NOMO-1 (cell line): ENCODE measurements around the gene PLCH1.

ENCODE experiments used
- DNase-seq, 2 experiments: peaks; one replicate each; lab custom pipeline; 2025; ENCODE audit not compliant: unreplicated experiment in 2 of 2; lab: John Stamatoyannopoulos, UW

PLCH1 gene

DNA sequence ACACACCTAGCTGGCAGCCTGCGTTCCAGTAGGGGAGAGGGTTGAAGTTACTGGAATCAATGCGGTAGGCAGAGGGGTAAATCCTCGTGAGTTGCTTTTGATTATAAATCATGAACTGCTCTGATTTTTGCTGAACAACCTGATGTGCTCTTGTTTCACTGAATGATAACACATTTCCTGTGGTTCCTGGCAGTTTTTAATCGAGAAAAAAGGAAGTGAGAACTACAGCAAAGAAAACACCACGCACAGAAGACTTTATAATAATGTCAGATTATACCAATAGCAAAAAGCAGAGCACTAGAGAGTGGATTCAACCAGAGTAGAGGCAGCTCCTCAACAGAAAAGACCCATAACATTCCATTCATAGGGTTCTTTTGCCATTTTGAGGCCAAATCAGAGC lies 250.5 kb downstream of the PLCH1 start:
- peak; percentile 42 to 85 for DNase-seq

DNA sequence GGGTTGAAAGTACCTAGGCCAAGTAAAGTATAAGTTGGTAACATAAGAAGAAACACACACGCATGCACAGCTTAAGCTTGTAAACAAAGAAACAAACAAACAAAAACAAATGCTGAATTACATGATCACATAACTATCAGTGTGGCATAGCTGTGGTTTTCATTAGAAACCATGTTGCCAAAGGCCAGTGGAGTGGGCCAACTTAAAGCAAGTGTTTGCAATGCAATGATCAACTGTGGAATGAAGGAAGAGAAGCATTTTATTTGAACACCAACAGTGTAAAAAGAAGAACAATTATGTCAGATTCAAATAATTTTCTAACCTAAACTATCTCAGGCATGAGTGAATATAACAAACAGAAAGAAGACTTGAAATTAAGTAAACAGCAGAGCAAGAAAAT lies 252.0 kb downstream of the PLCH1 start:
- no peak for DNase-seq

DNA sequence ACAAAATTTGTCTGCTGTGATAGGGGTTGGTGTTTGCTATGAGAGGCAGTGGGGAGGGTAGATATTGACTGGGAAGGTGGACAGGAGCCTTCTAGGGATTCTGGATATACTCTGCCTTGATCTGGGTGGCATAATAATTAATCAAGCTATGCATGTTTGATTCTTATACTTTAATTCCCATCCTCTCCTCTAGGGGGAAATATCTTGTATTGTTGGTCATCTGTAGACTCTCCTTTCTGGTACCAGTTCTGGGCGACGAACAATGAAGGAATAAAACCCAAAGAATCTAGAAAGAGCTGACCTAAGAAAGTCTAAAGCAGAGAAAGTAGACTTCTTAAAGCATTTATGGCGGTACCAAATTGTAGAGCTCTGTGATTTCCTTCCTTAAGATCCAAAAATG lies 253.2 kb downstream of the PLCH1 start:
- no peak for DNase-seq

DNA sequence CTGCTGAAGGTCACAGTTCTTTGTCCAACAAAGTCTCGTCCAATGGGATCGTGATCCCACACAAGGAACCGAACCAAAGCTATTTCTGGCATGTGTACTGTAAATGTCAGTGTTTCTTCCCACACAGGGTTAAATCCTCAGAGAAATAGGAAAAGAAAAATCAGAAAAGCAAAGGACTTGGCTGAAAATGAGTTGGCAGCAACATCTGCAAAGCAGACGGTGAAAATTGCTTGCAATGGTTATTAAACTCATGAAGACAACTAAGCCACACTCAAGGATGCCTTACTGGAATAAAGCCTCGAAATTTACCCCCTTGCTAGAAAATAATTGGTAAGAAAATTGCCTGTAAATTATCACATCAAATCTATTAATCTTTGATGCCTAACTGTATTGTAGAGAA lies 256.2 kb downstream of the PLCH1 start:
- DNase-seq: no peak

DNA sequence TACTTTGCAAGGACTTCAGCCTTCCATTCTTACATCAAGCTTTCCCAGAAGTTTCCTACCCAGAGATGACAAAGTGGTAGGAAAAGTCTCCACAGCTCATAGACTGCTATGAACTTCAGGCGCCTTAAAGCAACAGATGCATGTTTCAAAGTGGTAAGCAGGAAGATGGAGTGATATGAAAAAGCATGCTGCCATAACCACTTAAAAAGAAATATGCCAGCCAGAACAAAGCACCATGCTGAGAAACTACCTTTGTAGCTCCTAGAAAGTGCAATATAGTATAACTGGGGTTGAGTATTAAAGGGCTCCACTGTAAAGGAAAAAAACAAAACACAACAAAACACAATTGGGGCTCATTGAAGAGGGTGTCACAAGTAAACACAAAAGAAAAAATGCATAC lies 259.0 kb downstream of the PLCH1 start:
- DNase-seq: no peak

DNA sequence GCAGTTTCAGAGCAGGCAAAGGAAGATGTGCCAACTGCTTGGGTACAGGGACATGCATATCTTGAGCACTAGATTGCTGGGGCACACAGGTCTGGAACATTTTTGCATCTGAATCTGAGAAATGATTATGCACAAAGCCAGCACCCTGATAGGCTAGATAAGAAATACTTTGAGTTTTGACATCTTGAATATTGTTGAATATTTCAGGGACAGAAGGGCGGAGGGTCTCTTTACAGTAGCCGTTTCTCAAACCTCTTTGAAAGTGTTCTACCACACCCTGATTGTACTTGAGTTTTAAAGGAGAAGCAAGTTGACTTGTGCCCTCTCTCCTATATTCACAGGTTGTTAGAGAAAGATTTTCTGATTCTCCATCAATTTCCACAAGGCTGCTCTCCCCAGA lies 263.3 kb downstream of the PLCH1 start:
- no peak for DNase-seq

DNA sequence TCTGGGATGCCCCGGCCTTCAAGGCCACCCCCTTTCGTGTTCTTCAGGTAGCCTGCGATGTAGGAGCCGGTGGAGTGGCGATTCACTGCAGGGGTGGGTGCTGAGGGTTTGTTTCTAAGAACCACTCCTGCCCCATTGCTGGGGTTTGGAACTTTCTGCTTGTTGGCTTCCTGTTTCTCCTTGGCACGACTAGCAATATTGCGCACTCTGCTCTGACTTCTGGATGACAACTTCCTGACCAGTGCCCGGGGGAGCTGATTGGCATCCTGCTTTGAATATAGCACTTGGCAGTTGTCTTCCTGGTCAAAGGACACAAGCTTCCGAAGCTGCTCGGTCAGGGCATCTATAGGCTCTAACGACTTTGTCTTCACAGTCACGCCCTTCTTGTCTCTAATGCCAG lies 263.8 kb downstream of the PLCH1 start:
- DNase-seq: no peak

DNA sequence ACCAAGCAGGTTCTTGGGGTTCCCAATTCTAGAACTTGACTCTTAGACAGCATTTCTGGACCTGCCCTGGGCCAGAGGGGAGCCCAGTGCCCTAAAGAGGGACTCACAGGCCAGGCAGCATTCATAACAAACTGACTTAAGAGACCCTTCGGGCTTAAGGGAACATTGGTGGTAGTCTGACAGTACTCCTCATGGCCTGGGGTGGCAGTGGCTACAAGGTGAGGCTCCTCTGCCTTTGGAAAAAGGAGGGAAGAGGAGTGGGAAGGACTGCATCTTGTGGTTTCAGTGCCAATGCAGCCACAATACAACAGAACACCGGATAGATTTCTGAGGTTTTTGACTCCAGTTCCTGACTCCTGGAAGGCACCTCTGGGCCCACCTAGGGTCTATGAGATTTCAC lies 279.2 kb downstream of the PLCH1 start:
- no peak for DNase-seq

DNA sequence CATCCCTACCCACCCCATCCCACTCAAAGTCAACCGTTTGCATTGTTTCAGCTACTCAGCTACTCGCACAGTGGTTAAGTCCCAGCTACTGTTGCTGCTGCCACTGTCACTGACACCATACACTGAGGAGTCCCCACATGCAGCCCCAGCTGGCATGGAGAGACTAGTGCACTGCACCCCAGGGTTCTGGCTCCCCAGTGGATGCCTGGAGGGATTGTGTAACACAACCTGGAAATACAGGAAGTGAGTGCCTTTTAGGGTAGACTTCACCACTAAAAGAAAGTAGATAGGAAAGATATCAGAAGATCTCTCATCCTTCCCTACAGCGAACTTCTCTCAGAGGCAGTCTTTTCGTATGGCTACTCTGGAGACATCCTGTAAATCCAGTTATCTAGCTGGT lies 282.2 kb downstream of the PLCH1 start:
- no peak for DNase-seq

DNA sequence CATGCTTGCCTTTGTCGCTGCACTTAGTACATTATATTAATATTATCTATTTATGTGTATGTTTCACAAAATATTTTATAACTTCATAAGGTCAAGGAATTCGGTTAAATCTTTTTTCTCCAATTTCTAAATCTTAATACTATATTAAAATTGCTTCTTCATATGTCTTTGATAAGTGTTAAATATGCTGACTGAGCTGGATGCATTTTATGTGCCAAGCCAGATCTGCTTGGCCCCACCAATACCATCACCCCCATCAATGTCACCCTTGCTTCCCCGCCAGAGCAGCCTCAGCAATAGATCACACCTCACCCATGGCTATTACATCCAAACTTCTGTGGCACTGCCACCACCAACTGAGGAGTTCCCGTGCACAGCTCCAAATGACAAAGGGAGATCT lies 287.3 kb downstream of the PLCH1 start:
- DNase-seq: no peak

DNA sequence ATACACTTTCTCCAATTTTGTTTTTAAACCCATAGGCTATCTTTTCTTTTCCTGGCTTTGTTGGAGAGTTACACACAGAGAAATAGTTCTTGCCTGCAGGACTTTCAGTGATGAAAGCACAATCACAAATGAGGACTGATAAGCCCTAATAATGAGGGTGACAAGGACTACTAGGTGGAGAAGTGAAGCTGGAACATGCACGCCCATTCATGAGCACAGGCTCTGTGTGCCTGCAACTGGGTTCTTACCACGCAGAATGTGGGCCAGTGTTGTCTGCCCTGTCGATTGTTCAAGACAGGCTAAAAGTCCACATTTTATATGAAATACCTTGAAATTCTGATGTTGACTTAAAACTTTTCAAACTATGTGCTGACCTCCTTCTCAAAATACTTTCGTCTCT lies 289.1 kb downstream of the PLCH1 start:
- DNase-seq: no peak

DNA sequence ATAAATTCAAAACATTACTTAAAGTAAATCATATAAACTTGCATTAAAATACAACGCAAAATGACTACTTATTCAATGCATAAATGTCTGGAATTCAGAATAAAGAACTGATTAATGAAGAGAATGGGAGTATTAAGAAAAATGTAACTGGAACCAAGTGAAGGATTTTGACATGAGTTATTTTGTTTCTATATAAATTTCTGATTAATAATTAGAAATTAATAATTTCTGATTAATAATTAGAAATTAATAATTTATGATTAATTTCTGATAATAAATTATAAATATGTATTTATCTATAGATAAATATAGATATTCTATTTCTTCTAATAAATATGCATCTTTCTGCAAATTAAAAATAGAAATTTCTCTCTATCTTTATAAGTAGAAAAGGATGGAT lies 291.4 kb downstream of the PLCH1 start:
- DNase-seq: no peak

DNA sequence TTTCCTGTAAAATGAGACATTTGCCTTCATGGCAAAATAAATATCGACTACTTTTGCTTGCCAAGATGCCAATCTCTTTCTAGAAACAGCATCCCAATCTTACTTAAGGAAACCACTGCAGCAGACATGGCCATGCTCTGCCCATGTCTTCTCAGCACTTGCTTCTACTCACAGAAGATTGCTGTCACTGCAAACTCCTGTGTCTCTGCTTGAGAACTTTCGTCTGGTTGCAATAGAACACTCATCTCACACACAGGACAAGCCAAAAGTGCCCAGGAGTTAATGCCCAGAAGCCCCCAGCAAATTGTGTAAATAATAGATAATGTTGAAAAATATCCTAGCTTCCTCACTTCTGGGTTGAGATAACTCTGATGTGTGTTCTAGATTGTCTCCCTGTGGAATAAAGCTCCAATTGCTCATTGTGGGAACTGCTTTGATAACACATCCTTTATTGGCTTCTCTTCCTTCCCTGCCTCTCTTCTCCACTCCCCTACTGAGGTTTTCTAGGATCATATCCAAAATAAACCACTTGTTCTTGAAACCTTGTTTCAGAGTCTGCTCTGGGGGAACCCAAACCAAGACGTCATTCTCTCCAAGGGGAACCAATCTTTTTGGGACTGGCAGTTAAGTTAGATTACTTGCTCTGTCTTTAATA lies 295.1 kb downstream of the PLCH1 start:
- no peak for DNase-seq

DNA sequence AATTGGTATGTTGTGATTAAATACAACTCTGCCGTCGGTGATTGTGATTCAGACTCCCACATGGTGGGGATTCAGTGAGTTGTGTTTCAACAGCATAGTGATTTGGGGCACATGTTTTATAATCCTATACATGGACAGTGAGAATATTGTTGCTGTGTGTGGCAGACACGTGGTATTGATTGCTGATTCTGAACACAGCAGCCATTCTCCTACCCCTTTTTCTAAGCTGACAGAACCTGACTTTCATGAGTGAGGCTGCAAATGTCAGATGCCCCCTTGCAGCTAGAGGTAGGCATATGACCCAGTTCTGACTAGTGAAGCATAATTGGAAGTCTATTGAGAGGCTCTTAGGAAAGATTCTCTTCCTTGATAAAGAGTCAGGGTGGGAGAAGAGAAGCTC lies 296.3 kb downstream of the PLCH1 start:
- no peak for DNase-seq

DNA sequence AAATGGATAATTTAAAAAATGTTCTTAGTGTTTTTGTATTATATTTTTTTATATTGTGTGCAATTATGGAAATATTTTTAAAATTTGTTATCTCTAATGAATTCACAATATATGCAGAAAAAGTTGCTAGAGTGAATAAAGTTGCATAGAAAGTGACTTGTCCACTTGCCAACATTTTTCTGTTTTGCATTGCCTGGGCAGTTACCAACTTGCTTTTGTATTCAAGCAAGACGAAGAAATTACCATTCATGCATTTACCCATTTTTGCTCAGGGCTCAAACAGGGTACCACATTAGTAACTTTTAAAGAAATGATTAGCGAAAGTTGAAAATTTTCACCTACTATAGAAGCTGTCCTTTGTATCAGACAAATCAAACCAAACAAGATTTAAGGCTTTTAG lies 298.5 kb downstream of the PLCH1 start:
- DNase-seq: no peak

DNA sequence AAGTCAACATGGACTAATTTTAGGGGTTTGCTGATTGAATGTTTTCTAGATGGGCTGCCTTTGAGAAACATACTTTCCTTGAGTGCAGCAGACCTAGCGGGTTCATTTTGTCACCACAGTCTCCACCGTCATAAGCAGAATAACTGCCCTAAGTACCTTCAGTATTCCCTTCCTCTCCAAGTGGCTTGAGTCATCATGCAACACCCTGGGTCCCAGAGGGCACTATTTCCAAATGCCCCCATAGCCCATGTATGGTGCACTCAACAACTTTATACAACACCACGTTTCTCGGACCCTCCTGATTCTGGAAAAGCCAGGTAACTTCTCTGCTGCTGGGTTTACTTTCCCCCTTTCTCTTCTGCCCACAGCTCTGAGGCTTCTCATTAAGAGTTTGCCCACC lies 300.1 kb downstream of the PLCH1 start:
- no peak for DNase-seq

DNA sequence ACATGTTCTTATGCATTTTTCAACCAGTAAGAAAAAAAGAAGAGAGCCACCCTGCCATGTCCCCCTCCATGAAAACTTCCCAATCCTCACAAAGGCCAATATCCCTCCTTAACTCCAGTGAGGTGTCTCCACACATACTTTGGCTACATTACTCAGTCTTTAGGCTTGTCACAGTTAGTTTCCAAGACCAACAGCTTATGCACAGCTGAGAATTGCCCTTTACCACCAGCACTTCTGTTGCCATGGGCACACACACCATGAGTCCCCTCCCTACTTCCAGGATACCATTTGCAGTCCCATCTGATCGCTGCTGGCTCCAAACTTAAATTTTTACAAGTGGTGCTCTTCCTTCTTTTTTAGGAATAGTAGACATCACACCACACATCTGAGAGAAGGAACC lies 301.1 kb downstream of the PLCH1 start:
- no peak for DNase-seq

DNA sequence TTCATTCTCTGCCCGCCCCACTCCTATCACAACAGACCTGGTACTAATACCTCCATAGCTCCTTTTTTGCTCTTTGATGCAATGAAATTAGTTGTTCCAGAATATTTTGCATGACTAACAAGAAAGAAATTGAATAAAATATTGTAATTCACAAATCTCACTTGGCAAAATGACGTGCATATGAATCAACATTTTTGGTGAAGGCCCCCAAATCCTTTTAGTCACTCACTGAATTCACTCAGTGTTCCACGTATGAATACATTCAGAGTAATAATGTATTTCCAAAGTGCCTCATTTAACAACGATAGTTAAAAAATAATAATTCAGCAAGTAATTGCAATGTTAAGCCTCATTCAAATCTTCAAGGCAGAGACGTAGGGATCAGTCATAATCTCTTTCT lies 302.8 kb downstream of the PLCH1 start:
- no peak for DNase-seq

DNA sequence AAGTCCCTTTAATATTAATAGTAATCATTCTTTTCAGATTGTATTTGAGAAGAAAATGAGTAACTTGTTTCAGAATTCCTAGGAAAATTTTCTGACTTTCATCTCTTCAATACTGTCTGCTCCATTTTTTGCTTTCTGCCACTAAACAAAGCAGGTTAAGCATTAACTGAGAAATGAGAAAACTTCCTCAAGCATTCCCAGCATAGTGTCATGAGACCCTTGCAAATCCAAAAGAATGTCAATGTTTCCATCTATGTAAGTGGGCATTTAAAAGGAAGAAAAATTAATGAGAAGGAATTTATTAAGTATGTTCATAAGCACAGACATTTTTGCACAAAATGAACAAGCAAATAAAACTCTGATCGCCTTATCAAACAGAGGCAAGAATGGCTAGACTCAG lies 303.4 kb downstream of the PLCH1 start:
- DNase-seq: no peak

DNA sequence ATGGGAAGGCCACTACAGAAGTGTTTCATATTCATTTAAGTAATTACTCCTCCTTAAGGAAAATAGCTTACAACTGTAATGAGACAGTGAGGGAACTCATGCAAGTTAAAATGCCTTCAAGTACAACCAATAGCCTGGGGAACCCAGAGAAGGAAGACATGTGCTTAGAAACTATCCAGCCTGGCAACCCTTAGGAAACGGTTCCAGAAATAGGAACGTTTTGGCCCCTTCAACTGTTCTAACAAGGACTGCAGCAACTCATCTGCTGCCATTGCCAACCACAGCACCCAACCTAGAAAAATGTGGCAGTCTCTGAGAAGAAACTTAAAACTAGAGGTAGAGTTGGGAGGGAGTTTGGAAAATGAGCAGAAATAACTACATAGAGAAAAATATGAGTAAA lies 303.8 kb downstream of the PLCH1 start:
- DNase-seq: no peak

DNA sequence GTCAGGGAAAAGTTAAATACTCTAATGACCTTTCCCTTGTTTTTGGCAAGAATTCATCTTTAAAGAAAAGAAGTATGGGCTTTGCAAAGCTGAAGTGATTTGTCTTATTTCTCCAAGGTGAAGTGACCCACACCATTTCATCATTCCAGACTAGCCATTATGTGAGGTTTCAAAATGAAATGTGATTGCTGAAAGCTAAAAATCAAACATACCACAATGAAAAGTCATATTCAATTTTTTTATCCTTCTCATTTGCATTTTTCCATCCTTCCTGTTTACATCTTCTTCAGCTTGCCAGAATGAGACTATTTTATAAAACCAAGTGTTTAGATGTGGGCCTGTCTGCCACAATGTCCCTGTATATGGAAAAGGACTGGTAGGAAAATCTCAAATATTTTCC lies 309.1 kb downstream of the PLCH1 start:
- DNase-seq: no peak

DNA sequence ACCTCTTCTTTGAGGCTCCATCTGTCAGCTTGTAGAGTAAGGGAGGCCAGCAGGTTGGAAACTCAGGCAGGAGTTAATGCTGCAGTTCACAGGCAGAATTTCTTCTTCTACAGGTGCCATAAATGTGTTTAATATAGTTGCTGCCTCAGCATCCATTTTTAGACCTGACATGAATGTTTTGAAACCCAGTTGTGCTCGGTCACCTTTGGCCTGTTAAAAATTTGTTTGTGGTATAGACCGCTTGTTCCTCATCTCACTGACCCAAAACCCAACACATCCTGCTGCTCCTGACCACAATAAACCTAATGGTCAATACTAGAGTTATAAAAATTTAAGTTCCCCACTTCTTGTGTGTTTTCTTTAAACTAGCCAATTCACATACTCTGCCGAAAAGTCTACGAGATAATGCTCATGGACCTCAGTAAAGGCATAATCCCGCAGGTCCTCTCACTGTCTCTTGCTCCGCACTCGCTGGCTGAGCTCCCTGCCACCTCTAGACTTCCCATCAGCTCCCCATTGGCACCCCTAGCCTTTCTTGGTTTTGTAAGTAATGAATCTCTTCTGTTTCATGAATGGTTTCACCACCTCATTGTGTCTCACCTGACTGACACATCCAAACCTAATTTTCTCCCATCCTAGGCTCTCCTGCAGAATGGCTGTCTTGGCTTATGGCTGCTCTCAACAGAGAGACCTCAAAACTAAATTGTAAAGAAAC lies 312.9 kb downstream of the PLCH1 start:
- peak; percentile 19 to 52 for DNase-seq

DNA sequence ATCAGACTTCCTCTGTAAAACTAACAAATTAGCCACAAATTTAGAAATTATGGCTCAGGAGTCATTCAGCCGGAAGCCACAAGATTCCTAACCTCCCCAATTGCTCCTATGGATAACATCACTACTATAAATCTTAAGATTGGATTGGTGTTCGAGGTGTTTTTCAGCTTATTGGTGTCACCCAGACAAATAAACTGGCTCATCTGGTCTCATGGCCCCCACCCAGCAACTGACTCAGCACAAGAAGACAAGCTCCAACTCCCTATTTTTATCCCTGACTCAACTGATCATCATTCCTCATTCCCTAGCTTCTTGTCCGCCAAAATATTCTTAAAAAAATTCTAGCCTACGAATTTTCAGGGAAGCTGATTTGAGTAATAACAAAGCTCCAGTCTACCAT lies 316.3 kb downstream of the PLCH1 start:
- no peak for DNase-seq
